ENCODE results near the gene TMEM108.

Gene TMEM108

GRCh38 chr3:133054586-133054985, 16.4 kb downstream of the TMEM108 start:
- DNase-seq (ENCODE audit: low read depth): no peak

- DNase-seq (ENCODE audit: low read depth): no peak
Measured at GRCh38 chr3:133055339-133055738, 17.1 kb downstream of the TMEM108 start.

GRCh38 chr3:133058243-133058642, 20.1 kb downstream of the TMEM108 start:
- no peak for DNase-seq (ENCODE audit: low read depth)

DNA sequence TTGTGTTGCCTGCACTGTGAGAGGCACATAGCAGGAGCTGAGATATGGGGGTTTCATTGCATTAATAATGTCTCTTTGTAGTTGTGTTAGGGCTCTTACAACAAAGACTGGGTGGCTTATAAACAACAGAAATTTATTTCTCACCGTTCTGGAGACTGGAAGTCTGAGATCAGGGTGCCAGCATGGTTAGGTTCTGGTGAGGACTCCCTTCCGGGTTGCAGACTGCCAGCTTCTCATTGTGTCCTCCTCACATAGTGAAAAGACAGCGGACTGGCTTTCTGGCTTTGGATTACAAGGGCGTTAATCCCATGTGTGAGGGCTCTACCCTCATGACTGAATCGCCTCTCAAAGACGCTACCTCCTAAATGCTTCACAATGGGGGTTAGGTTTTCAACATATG, 20.6 kb downstream of the TMEM108 start:
- no peak for DNase-seq (ENCODE audit: low read depth)

GRCh38 chr3:133065193-133065961, 27.2 kb downstream of the TMEM108 start:
- no peak for DNase-seq (ENCODE audit: low read depth)

- no peak for DNase-seq (ENCODE audit: low read depth)
Measured at GRCh38 chr3:133066026-133066425, 27.8 kb downstream of the TMEM108 start.

- DNase-seq (ENCODE audit: low read depth): no peak
Measured at GRCh38 chr3:133069556-133070286, 31.5 kb downstream of the TMEM108 start.

DNA sequence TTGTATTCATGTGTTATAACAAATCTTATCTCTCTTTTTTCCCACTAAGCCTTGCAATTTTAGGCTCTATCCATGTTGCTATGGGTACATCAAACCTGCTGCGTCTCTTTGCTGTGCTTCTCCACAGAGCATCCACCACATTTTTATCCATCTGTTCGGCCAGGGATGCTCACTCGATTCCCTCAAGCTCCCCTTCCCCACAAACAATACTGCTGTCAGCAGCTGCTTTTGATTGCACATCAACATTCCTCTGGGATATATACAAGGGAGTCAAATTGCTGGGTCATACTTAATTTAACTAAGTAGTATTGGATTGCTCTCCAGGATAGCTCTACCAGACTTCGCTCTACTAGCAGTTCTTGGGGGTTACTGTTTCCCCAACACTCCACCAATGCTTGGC, 36.8 kb downstream of the TMEM108 start:
- no peak for DNase-seq (ENCODE audit: low read depth)

- DNase-seq (ENCODE audit: low read depth): no peak
Measured at GRCh38 chr3:133077688-133078087, 39.5 kb downstream of the TMEM108 start.

GRCh38 chr3:133079621-133080020, 41.4 kb downstream of the TMEM108 start:
- DNase-seq (ENCODE audit: low read depth): no peak

DNA sequence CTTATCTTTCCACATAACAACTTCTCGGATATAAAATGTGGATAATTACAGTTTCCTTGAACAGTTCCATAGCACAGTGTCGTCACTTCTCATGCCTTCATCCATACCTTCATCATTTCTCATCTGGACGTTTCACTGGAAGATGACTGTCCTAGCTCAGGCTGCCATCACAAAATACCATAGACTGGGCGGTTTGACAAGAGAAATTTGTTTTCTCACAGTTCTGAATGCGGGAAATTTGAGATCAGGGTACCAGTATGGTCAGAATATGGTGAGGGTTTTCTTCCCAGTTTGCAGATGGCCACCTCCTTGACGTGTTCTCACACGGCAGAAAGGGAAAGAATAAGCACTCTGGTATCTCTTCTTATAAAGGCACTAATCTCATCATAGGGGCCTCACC, 42.8 kb downstream of the TMEM108 start:
- no peak for DNase-seq (ENCODE audit: low read depth)

DNA sequence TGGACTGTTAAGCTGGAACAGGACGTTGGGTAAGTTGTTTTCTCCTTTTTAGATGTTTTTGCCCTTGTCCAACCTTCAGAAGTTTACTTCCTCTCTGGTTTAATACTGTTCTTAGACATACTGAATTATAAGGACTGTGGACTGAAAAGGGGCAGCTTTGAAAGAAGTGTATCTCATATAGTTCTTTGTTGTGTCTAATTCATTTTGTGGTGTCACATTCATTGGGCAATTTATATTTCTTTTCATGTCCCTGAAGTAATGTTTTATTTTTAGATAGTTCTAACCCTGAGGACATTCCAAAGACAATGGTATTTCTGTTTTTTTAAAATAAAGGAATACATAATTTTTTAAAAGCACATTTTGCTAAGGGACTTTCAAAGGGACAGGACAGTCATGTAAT, 45.2 kb downstream of the TMEM108 start:
- DNase-seq (ENCODE audit: low read depth): no peak

DNA sequence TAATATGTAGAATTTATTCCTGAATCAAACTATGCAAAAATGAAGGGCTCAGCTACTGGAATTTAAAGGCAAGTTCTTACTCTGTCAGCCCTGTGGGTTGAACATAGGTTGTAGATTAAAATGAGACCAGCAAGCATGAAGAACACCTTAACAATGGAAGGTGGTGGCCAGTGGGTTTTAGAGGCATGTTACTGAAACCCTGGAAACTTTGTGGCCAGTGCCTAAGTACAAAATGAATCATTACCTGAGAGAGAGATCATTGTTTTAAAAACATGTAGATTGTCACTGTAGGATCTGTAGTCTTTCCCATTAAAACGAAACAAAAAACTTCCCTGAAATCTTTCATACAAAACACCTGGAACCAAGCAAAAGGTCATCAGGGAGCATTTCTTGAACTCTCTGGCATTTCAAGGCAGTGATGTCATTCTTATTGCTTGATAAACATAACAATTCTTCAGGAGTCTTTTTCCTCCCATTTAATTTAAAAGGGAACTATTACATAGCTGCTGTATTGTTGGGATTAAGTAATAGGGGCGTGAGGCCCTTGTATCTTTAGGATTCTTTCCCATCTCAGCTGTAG, 51.8 kb downstream of the TMEM108 start:
- no peak for DNase-seq (ENCODE audit: low read depth)

- no peak for DNase-seq (ENCODE audit: low read depth)
Measured at GRCh38 chr3:133092681-133093080, 54.5 kb downstream of the TMEM108 start.

DNA sequence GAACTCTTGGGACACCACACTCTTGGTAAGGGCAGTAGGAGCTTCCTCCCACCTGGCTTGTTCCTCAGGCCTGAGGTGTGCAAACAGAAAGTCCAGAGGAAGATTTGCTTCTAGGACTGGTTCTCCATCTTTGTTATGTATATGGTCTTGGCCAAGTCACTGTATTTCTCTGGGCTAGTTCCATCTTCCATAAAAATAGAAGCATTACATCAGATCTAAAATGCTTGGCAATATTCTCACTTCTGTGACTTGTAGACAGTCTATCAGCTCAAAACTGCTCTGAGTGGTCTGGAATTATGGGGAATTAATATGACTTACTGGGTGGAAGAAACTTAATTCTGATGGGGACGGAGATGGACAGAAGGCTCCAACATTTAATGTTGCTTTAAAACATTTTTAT, 55.2 kb downstream of the TMEM108 start:
- no peak for DNase-seq (ENCODE audit: low read depth)

- DNase-seq (ENCODE audit: low read depth): no peak
Measured at GRCh38 chr3:133096900-133097613, 58.9 kb downstream of the TMEM108 start.

- DNase-seq (ENCODE audit: low read depth): no peak
Measured at GRCh38 chr3:133103706-133104105, 65.5 kb downstream of the TMEM108 start.

DNA sequence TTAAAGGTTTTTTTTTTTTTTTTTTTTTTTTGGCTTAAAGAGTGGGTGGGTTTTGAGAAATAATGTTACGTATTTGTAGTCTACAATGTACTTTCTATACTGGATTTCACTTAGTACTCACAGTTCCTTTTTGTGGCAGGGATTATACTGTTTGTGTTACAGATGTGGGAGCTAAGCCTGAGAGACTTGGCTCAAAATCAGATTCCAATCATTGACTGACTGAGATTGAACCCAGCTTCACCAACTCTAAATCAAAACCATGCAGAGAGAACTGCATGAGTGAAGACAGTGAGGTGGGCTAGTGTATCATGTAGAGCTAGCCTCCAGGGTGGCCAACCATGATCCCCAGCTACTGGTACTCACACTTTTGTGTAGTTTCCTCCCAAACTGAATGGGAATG, 68.0 kb downstream of the TMEM108 start:
- DNase-seq (ENCODE audit: low read depth): no peak

DNA sequence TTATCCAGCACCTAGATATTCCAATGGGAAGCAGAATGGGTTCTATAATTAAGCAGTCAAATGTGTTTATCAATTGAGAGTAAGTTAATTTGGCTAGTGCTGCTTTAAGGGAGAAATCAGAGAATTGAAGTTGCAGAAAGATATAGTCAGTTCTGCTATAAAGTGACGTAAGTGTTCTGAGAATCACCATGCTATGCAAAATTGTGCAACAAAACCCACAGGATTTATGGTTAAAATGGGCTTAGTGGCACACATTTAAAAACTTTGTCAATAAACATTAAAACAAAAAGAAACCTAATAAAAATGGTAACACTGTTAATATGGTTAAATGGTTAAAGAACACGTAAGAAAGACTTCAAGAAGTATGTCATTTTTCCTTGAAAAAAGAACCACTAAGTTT, 74.5 kb downstream of the TMEM108 start:
- DNase-seq (ENCODE audit: low read depth): no peak

DNA sequence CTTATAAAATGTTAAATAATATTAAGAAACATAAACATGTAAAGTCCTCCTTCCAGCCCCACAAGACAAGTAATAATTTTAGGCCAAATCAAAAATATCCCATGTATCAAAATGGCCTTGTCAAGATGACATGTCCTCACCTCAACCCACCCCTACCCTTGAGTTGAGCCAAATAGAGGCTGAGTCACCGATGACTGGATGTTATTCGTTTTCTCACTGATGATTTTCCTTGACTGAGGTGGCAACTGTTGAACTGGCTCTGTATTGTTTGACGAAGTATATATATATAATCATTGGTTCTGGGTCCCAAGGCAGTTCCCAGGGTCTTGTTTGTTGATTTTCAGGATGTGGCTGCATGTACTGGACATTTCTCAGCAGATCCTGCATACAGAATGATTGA, 75.3 kb downstream of the TMEM108 start:
- DNase-seq (ENCODE audit: low read depth): no peak

- no peak for DNase-seq (ENCODE audit: low read depth)
Measured at GRCh38 chr3:133113927-133114597, 75.9 kb downstream of the TMEM108 start.

DNA sequence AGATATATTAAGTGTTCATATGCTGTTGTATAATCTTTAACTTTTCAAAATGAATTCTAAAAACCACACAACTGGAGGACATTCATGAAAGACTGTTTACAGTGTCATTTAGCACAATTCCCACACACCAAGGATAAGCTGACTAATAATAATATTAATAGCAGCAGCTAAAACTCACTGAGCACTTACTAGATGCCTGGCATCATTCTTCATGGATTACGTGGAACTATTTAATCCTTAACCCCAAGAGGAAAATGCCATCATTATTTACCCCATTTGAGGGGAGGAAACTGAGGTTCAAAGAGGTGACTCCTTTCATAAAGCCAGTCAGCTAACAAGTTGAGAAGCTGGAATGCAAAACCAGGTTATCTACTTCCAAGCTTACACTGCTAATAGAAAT, 77.0 kb downstream of the TMEM108 start:
- DNase-seq (ENCODE audit: low read depth): no peak
